ENCODE measurements around the gene LRRC75A.

The LRRC75A gene

GRCh38 chr17:16494059-16494458, 2.1 kb upstream of the LRRC75A start:
- DNase-seq: no peak

GRCh38 chr17:16493531-16494046, 1.6 kb upstream of the LRRC75A start:
- DNase-seq: no peak

GRCh38 chr17:16492613-16493530, 879 bp upstream of the LRRC75A start:
- DNase-seq: no peak

- DNase-seq: peak; percentile 47
These were observed 776 bp downstream of the LRRC75A start for GRCh38 chr17:16491131-16491702.

- no peak for DNase-seq
These were observed 2.6 kb downstream of the LRRC75A start for GRCh38 chr17:16489431-16489830.

GRCh38 chr17:16488968-16489337, 3.0 kb downstream of the LRRC75A start:
- no peak for DNase-seq

GRCh38 chr17:16488186-16488967, 3.6 kb downstream of the LRRC75A start:
- no peak for DNase-seq

GRCh38 chr17:16486373-16487250, 5.4 kb downstream of the LRRC75A start:
- DNase-seq: no peak

- no peak for DNase-seq
These were observed 7.4 kb downstream of the LRRC75A start for GRCh38 chr17:16484445-16485175.

- DNase-seq: no peak
These were observed 8.9 kb downstream of the LRRC75A start for GRCh38 chr17:16483021-16483645.

GRCh38 chr17:16482253-16482652, 9.7 kb downstream of the LRRC75A start:
- DNase-seq: no peak

GRCh38 chr17:16480995-16481394, 11.0 kb downstream of the LRRC75A start:
- DNase-seq: no peak

GRCh38 chr17:16479264-16479663, 12.7 kb downstream of the LRRC75A start:
- DNase-seq: no peak

- DNase-seq: no peak
These were observed 13.3 kb downstream of the LRRC75A start for GRCh38 chr17:16478649-16479048.

- no peak for DNase-seq
These were observed 14.3 kb downstream of the LRRC75A start for GRCh38 chr17:16477666-16478065.

- DNase-seq: no peak
These were observed 14.7 kb downstream of the LRRC75A start for GRCh38 chr17:16477255-16477654.

GRCh38 chr17:16475179-16475704, 16.8 kb downstream of the LRRC75A start:
- no peak for DNase-seq

GRCh38 chr17:16474012-16474725, 17.8 kb downstream of the LRRC75A start:
- DNase-seq: no peak

All from right kidney (tissue), 1 donor.